Colonic mucosa (tissue), 4 donors: ENCODE data around the gene DNAH5. TPM values are rescaled to one million over a fixed set of nuclear protein-coding genes. Genes with fewer than 3 reads are reported as not detected.

ENCODE experiments used
- DNase-seq: peaks from one replicate; pipeline ENCODE4 v3.0.0-alpha.2; 2020
- H3K27ac ChIP-seq: fragments of 200-600 bp; one replicate; pipeline ENCODE4 v1.8.0; 2021
- H3K27me3 ChIP-seq: fragments of 200-600 bp; one replicate; pipeline ENCODE4 v1.8.0; 2021
- H3K36me3 ChIP-seq: fragments of 200-600 bp; one replicate; pipeline ENCODE4 v1.8.0; 2021
- H3K4me1 ChIP-seq: fragments of 200-600 bp; one replicate; pipeline ENCODE4 v1.8.0; 2021; ENCODE audit warnings: mild to moderate bottlenecking
- H3K4me3 ChIP-seq: fragments of 200-600 bp; one replicate; pipeline ENCODE4 v1.8.0; 2021
- H3K9ac ChIP-seq, 2 donors: one replicate each; pipeline ENCODE4 v1.7.0; 2013; ENCODE audit warnings: control low read depth in 2 of 2, low read depth in 2 of 2, low read length in 2 of 2
- H3K9me3 ChIP-seq: fragments of 200-600 bp; one replicate; pipeline ENCODE4 v1.8.0; 2021
- CTCF ChIP-seq: fragments of 200-600 bp; IDR thresholded peaks from one replicate; pipeline ENCODE4 v1.8.0; 2022; ENCODE audit warnings: antibody characterized with exemption, mild to moderate bottlenecking
- intact Hi-C: fragments of 100-400 bp; cut with DNase I; formaldehyde crosslinking; loops from one replicate; pipeline ENCODE4 v1.14.1; 2022
- total RNA-seq, 2 donors: library from RNA; stranded (reverse); fragmentation: NEBNext Ultra II Directional in 1 of 2; extraction: Animal tissue kit (Norgen Biotek cat#: 25700) in 1 of 2; gene quantifications; one replicate each; pipeline ENCODE4 v1.2.1, GENCODE V29; 2021
- donor health status: healthy.
- donor health status: DM: no; HTN: no; CAD: no.
- donor health status: DM: no; HTN: no; CAD: no.

DNAH5 gene
- under 1 TPM; 0.05 to 0.11 TPM for total RNA-seq

DNA sequence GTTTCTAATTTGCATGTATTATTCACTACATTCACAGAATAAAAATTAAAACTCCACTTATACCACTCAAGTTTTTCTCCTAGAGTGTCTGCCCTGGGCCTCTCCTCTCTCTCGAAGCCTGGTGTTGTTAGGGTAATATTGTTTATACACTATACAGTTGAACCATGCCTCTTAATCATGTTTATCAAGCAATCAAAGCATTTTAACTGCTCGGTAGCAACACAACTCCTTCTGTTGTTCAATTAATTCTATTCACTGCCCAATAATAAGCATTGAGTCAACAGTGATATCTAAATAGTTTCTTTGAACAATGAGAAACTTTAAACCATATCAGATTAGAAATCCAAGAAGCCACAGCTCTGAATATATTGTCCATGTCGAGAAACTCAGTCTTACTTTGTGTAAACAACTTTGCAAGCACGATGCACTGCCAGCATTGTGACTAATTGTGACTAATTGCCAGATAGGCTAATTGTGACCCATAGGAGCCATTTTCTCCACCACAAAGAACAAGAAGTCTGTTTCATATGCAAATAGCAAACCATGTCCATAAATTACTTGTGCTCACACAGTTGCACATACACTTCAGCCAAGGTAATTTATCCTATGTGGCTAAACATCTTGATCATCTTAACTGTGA is at the start of gene DNAH5:
Gene DNAH5, minus strand, starts transcription at position 129 of the 640 bp plus-strand sequence. CDS start 250 bp downstream, outside the sequence.
- no peak within 1 kb of the TSS for H3K27ac ChIP-seq
- no peaks in the 10 kb centered on the region for H3K27me3 ChIP-seq
- TF ChIP-seq CTCF, result no peak
- intact Hi-C loops, result no loop called here
- H3K4me1 ChIP-seq, result no peaks in the 10 kb centered on the region
- H3K36me3 ChIP-seq, result no peaks in the 10 kb centered on the region
- H3K9me3 ChIP-seq, result no peaks in the 10 kb centered on the region
- no peak within 1 kb of the TSS for H3K9ac ChIP-seq
- H3K4me3 ChIP-seq, result no peak within 1 kb of the TSS
- DNase-seq, result no peak

DNA sequence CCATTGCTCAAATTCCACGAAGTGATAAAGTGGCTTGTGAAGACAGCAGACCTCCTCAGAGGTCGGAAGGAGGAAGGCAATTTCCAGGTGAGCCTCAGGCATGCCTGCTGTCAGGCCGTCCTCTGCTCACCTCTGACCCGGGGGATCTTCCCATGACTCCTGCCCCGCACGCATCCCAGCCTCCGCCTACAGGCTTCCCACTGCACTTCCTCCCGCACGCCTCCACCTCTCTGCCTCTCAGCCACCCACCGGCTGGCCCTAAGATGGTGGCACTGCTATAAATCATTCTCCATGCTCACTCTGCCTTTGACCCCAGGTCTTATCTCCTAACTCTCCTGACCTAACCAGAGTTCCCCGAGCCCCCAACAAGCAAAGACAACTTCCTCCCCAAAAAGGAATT is 49.4 kb upstream of the DNAH5 start:
- H3K27ac ChIP-seq, result no peak overlapping the region
- no peak overlapping the region for H3K4me3 ChIP-seq
- intact Hi-C loops, result loop anchor here (10.0 kb wide), 2 partner anchors 111 to 301 kb away; no protein-coding TSS in a partner anchor
- H3K36me3 ChIP-seq, result no peaks in the 10 kb centered on the region
- no peaks in the 10 kb centered on the region for H3K4me1 ChIP-seq
- no peak for DNase-seq
- H3K9ac ChIP-seq, result no peak overlapping the region
- no peaks in the 10 kb centered on the region for H3K9me3 ChIP-seq
- no peak for TF ChIP-seq CTCF
- H3K27me3 ChIP-seq, result no peaks in the 10 kb centered on the region

GRCh38 chr5:13992795-13993194 is 48.3 kb upstream of the DNAH5 start:
- Histone ChIP-seq H3K4me1 (no peaks in the 10 kb centered on the region), H3K9me3 (no peaks in the 10 kb centered on the region), H3K27ac (no peak overlapping the region), H3K36me3 (no peaks in the 10 kb centered on the region), H3K27me3 (no peaks in the 10 kb centered on the region), H3K4me3 (no peak overlapping the region), H3K9ac (no peak overlapping the region)
- no peak for TF ChIP-seq CTCF
- intact Hi-C loops, result loop anchor here (10.0 kb wide), 2 partner anchors 112 to 302 kb away; no protein-coding TSS in a partner anchor
- no peak for DNase-seq

- H3K4me1 ChIP-seq, result no peaks in the 10 kb centered on the region
- no peaks in the 10 kb centered on the region for H3K27me3 ChIP-seq
- TF ChIP-seq CTCF, result no peak
- no peak overlapping the region for H3K4me3 ChIP-seq
- DNase-seq, result no peak
- no peak overlapping the region for H3K9ac ChIP-seq
- H3K27ac ChIP-seq, result no peak overlapping the region
- no peaks in the 10 kb centered on the region for H3K36me3 ChIP-seq
- intact Hi-C loops, result loop anchor here (10.0 kb wide), 2 partner anchors 113 to 303 kb away; no protein-coding TSS in a partner anchor
- no peaks in the 10 kb centered on the region for H3K9me3 ChIP-seq
These were observed 46.9 kb upstream of the DNAH5 start for GRCh38 chr5:13991365-13991764.

- no peak for TF ChIP-seq CTCF
- intact Hi-C loops, result loop anchor here (10.0 kb wide), 2 partner anchors 114 to 304 kb away; no protein-coding TSS in a partner anchor
- Histone ChIP-seq H3K4me1 (no peaks in the 10 kb centered on the region), H3K4me3 (no peak overlapping the region), H3K27ac (no peak overlapping the region), H3K36me3 (no peaks in the 10 kb centered on the region), H3K9ac (no peak overlapping the region), H3K9me3 (no peaks in the 10 kb centered on the region), H3K27me3 (no peaks in the 10 kb centered on the region)
- DNase-seq, result no peak
These were observed 46.4 kb upstream of the DNAH5 start for GRCh38 chr5:13990896-13991295.
